Right atrium auricular region (tissue), 2 donors: Measurements from ENCODE around the gene TINCR. TPM values are rescaled to one million over a fixed set of nuclear protein-coding genes. Genes with fewer than 3 reads are reported as not detected.

Source experiments
- DNase-seq: peaks from one replicate; pipeline ENCODE4 v3.0.0-alpha.2; 2019; ENCODE audit warnings: low spot score
- H3K27ac ChIP-seq, 2 donors: fragments of 200-600 bp; sonication (generic); 1 replicate in 1 of 2; 2 replicates in 1 of 2; pipeline ENCODE4 v1.5.1; 2016 to 2019
- H3K27me3 ChIP-seq, 2 donors: fragments of 200-600 bp; sonication (generic); one replicate each; pipeline versions ENCODE4 v1.5.1 to v1.6.0; 2017 to 2019
- H3K36me3 ChIP-seq: fragments of 200-600 bp; sonication (generic); one replicate; pipeline ENCODE4 v1.5.1; 2016
- H3K4me1 ChIP-seq, 2 donors: fragments of 200-600 bp; sonication (generic); one replicate each; pipeline versions ENCODE4 v1.5.1 to v1.6.0; 2017 to 2019
- H3K4me3 ChIP-seq, 2 donors: fragments of 200-600 bp; sonication (generic); 1 replicate in 1 of 2; 2 replicates in 1 of 2; pipeline ENCODE4 v1.5.1; 2017 to 2019; ENCODE audit warnings: mild to moderate bottlenecking in 1 of 2, moderate library complexity in 1 of 2
- H3K9me3 ChIP-seq, 2 donors: fragments of 200-600 bp; sonication (generic); one replicate each; pipeline ENCODE4 v1.5.1; 2019
- CTCF ChIP-seq, 2 donors: fragments of 200-600 bp; sonication (generic); IDR thresholded peaks; one replicate each; pipeline ENCODE4 v1.5.1; 2019; ENCODE audit warnings: antibody characterized with exemption in 2 of 2
- total RNA-seq, 2 donors: library from RNA; depleted of rRNA; stranded (reverse); fragments of >200 nt; gene quantifications; one replicate each; pipeline ENCODE4 v1.1.0, GENCODE V29; 2016

The TINCR gene
- total RNA-seq, 2 donors from 2014 or later: 0.59 TPM; not detected in 1

GRCh38 chr19:5591476-5591875 lies 23.7 kb upstream of the TINCR start:
- Histone ChIP-seq H3K36me3 (peaks cover 99% of the 10 kb centered on the region), H3K4me1 (peaks cover 0 to 26% of the 10 kb centered on the region in 2 donors), H3K27ac (no peak overlapping the region), H3K27me3 (no peaks in the 10 kb centered on the region), H3K4me3 (no peak overlapping the region), H3K9me3 (no peaks in the 10 kb centered on the region)
- TF ChIP-seq CTCF (IDR thresholded peaks at IDR 0.05): no peak
- no peak for DNase-seq

- Histone ChIP-seq H3K27ac (no peak overlapping the region), H3K27me3 (no peaks in the 10 kb centered on the region), H3K4me3 (no peak overlapping the region), H3K36me3 (peaks cover 97% of the 10 kb centered on the region), H3K4me1 (peaks cover 0 to 33% of the 10 kb centered on the region in 2 donors), H3K9me3 (no peaks in the 10 kb centered on the region)
- TF ChIP-seq CTCF (IDR thresholded peaks at IDR 0.05): no peak
- DNase-seq: no peak
Measured at GRCh38 chr19:5590865-5591154, 23.1 kb upstream of the TINCR start.

- no peak for TF ChIP-seq CTCF (IDR thresholded peaks at IDR 0.05)
Measured at GRCh38 chr19:5590151-5590864, 22.6 kb upstream of the TINCR start.

GRCh38 chr19:5588906-5589676 lies 21.3 kb upstream of the TINCR start:
- H3K27me3 ChIP-seq: no peaks in the 10 kb centered on the region
- peaks cover 0 to 41% of the 10 kb centered on the region in 2 donors for H3K4me1 ChIP-seq
- H3K9me3 ChIP-seq: no peaks in the 10 kb centered on the region
- DNase-seq: no peak
- TF ChIP-seq CTCF (IDR thresholded peaks at IDR 0.05): no peak
- H3K27ac ChIP-seq: peak overlapping the region; percentile 65 to 79
- H3K4me3 ChIP-seq: no peak overlapping the region
- peaks cover 79% of the 10 kb centered on the region for H3K36me3 ChIP-seq

More at GRCh38 chr19:5590151-5590864, 22.6 kb upstream of the TINCR start:
- Histone ChIP-seq H3K27me3 (no peaks in the 10 kb centered on the region), H3K4me3 (no peak overlapping the region), H3K9me3 (no peaks in the 10 kb centered on the region), H3K36me3 (peaks cover 92% of the 10 kb centered on the region), H3K4me1 (peaks cover 0 to 38% of the 10 kb centered on the region in 2 donors), H3K27ac (no peak overlapping the region)
- DNase-seq: no peak

- no peak overlapping the region for H3K4me3 ChIP-seq
- no peak for TF ChIP-seq CTCF (IDR thresholded peaks at IDR 0.05)
- H3K9me3 ChIP-seq: no peaks in the 10 kb centered on the region
- no peaks in the 10 kb centered on the region for H3K27me3 ChIP-seq
- peaks cover 73% of the 10 kb centered on the region for H3K36me3 ChIP-seq
- peak overlapping the region; percentile 65 to 79 for H3K27ac ChIP-seq
- H3K4me1 ChIP-seq: peaks cover 0 to 41% of the 10 kb centered on the region in 2 donors
- no peak for DNase-seq
Measured at GRCh38 chr19:5588441-5588840, 20.7 kb upstream of the TINCR start.
